Activated naive CD4-positive, alpha-beta T cell (primary cell): Measurements from ENCODE around the gene SHISA8.
"Not testable (repeated sequence)": the region's sequence is repeated elsewhere in the genome, so short reads cannot be mapped to it uniquely, and the experiment has no call there.

ENCODE experiments used
- DNase-seq, 4 experiments: peaks; one replicate each; lab custom pipeline; 2025; lab: John Stamatoyannopoulos, UW

The SHISA8 gene

DNA sequence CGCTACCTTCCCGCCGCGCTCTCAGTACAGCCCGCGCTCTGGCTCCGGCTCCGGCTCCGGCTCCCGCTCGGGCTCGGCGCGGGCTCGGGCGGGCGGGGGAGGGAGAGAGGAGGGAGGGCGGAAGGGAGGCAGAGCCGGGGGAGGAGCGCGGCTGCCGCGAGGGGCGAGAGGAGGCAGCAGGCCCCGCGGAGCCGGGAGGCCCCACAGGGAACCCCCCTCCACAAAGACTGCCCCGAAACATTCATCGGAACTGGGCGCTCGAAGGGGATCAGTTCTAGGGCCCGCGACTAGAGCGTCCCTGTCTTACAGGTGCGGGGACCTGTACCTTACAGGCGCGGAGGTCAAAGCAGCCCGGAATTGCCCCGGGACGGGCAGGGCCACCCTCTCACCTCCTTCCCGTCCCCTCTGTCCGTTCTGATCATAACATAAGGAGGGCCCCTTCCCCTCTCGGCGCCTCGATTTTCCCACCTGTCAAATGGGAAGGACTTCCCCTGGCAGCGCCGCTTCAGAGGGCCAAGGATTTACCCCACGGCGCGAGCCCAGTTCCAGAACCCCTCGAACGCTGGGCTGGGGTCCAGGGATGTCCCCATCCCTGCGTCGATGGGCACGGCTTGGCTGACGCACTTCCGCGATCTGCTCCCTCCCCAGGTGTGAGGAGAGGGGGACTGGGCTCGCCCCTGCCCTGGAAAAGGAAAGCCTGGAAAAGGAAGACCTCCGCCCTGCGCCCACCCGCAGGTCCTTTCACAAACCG, at the start of gene SHISA8:
TSS of gene SHISA8 (minus strand) at position 40 of the 751 bp plus-strand sequence. CDS start 407 bp downstream, outside the sequence.
- DNase-seq: peak in 2 of 4 experiments; percentile 33 to 65

DNA sequence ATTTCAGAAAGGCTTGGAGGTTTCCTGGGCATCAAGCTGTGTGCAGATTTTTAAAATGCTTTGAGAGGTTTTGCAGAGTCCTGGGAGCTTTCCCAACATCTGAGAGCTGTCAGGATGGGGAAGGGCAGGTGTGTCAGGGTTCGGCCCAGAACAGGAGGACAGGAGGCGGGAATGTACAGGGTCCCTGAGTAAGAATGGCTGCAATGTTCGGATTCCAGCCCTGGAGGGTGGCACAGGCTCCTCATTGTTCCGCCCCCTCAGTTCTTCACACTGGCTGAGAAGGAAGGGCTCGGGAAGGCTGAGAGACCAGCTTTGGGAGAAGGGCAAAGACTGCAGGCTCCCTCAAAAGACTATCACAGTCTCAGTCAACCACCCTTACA, 49.2 kb upstream of the SHISA8 start:
- no peak for DNase-seq

DNA sequence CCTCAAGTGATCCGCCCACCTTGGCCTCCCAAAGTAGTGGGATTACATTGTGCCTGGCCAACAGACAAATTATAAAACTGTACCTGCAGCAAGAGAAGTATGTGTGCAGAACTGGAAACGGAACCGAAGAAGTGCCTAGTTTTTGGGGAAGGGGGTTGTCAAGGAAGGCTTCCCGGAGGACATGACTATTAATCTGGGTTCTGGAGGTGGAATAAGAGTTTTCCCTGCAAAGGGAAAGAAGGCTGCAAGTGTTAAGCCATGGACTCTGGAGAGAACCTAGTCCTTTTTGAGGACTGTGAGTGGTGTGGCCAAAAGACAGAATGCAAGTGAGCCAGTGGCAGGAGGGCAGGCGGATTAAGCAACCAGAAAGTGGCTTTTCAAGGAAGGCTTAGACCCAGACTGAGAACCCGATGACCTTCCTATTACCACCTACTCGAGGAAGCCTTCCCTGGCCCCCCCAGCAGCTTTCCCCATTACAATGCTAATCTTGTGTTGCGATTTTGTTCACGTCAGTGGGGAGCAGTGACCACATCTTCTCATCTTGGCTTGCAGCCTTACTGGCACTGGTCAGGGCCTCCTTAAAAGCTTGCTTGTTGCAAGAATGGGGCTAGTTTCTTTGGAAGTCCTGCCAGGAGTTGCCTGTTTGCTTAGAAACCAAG, 48.7 kb upstream of the SHISA8 start:
- no peak for DNase-seq

DNA sequence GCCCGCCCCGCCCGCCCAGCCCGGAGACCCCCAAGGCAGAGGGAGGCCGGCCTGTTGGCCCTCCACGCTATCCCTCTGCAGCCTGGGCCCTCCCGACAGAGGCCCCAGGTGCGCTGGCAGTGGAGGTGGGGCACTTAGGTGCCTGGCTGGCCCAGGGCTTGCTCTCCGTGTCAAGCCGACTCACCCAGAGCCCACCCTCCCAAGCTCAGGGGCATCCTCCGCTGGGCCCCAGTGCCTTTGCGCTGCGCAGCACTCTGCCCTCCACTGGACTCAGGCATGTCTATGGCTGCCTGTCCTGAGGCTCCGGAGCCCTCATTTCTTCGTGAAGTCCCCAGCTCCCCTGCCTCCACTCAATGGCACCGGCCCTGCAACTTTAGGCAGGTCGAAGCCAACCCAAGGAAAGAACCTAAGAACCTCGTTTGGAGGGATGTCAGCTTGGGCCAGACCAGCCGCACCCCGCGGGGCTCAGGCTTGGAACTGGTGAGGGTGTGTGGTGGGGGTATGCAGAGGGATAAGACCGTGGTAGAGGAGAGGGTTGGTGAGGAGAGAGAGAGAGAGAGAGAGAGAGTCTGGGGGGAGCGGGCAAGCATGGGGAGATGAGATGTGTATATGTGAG, 43.2 kb upstream of the SHISA8 start:
- DNase-seq: no peak

DNA sequence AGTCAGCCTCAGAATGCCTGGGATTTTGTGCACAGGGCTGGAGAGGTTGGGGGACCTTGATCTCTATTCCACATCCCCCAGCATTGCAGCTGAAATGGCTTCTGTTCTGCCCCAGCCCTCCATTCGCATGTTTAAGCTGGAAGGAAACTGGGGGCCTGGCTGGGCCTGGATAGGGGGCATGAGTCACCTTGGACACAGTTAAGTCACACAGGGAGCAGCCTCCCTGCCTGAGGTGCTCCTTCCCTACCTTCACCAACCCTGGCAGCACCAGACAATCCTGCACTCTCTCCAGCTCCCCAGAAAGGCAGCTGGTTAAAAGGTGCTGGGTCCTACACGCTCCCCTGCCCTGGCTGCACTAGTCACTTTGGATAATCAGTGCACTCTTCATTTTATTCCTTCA, 37.8 kb upstream of the SHISA8 start:
- no peak for DNase-seq

DNA sequence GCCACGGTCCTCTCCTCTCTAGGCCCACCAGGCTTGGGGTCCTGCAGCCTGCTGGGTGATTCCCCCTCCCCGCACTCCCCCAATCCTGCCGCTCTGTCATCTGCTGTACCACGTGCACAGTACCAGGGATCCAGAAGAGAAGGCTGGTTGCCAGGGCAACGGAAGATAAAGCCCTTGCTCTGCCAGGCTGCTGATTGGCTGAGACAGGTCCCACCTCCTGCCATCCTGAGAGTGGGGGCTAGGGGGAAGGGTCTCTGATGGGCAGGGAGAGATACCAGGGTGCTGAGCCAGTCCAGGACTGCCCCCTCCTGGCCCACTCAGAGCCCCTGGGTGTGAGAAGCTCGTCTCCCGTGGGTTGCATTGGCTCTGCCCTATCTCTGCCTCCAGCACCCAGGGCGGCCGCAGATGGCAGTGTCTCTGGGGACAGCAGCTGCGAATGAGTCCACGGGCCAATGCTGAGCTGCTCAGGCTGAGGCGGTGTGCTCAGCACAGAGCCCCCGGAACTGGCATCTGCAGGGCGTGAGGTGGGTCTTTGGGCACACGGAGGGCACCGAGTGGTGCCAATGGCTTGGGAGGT, 37.1 kb upstream of the SHISA8 start, which contains the start of gene SMIM45:
TSS of gene SMIM45 (plus strand) at position 253 of the 577 bp plus-strand sequence.
- no peak for DNase-seq

DNA sequence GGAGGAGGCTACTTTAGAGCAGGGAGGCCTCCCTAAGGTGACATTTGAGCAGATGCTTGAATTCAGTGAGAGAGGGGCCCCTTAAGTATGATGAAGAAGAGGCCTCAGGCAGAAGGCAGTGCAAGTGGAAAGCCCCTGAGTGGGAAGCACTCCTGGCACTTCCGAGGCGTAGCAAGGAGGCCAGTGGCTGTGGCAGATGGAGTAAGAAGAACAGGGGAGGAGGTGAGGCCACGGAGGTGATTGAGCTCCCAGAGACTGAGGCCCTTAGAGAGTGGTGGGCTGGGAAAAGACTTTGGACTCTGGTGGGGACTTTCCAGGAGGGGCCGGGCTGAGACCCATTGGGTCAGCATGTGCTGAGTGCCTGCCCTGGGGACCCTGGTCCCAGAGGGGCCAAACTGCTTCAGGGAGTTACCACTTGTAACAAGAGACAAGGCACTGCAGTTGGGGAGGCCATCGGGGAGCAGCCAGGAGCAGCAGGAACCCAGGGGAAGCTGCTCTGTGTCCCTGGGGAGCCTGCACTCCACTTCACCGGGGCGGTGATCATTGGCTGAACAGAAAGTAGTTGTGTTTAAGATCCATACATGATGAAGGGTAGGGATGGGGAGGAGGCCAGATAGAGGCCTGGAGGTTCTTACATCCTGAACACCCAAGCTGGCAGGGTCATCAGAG, 34.6 kb upstream of the SHISA8 start:
- DNase-seq: no peak

DNA sequence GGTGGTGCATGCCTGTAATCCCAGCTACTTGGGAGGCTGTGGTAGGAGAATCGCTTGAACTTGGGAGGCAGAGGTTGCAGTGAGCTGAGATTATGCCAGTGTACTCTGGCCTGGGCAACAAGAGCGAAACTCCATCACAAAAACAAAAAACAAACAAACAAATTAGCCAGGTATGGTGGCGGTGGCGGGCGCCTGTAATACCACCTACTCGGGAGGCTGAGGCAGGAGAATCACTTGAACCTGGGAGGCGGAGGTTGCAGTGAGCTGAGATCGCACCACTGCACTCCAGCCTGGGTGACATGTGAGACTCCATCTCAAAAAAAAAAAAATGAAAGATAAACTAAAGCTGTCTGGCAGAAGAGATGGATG, 34.0 kb upstream of the SHISA8 start:
- not testable (repeated sequence) for DNase-seq

DNA sequence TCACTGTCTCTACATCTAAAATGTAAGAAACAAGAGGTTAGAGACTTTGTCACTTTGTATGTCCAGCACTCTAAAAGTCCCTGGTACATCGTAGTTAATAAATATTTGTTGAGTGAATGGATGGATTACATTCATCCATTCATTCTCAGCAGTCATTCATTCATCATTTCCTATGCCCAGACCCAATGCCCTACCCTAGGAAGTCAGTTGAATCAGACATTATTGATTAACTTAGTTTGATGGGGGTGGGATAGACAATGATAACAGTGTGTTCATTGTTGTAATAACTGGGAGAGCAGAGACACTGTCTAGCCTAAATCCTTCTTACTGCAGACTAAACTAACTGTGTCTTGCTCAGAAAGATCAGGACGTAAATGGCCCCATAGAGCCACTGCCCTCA, 33.3 kb upstream of the SHISA8 start:
- DNase-seq: no peak

DNA sequence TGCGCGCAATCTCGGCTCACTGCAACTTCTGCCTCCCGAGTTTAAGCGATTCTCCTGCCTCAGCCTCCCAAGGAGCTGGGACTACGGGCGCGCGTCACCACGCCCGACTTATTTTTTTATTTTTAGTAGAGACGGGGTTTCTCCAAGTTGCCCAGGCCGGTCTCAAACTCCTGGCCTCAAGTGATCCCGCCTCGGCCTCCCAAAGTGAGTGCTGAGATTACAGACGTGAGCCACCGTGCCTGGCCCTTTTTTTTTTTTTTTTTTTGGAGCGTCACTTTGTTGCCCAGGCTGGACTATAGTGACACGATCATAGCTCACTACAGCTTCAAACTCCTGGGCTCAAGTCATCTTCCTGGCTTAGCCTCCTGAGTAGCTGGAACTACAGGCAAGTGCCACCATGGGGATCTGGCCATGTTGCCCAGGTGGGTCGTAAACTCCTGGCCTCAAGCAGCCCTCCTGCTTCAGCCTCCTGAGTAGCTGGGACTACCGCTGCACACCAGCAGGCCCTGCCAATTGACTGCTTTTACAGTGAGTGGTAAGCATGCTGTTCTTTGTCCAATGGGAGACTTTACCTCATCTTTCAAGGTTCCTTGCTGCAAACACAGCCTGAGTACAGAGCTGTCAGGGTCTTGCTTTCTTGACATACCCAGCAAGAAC, 32.7 kb upstream of the SHISA8 start:
- DNase-seq: no peak

DNA sequence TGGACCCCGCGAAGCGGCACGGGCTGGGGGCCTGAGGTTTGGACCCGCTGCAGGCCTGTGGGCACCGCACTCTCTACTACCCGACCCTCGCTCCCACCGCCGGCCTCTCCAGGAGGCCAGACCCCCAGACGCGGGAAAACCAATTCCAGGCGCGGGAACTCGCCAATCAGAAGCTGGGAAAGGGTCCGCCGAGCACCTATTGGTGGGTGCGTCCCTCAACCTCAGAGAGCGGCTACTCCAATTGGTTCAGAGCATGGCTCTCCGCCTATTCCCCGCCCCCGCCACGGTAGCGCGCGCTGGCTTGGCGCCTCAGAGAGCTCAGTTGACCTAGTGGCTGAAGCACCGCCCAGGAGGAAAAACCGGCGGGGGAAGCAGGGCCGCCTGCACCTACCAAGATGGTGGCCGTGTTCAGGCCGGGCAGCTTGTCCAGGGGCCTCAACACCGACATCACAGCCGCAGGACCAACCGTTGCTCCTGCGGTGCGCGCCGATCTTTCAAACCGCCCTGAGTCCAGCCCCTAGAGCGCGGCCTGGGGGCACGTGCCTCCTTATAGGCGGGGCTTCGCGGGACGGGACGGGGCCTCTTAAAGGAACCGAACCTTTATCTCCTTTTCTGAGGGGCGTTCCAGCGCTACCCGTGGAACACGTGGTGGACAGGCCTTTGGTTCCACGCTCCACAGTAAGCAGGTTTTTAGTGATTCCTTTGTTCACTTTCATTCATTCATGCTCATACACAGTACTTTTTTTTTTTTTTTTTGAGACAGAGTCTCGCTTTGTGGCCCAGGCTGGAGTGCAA, 32.0 kb upstream of the SHISA8 start, which contains the start of gene CENPM:
TSS of gene CENPM (minus strand) at position 524 of the 795 bp plus-strand sequence. CDS start at position 448, 76 bp downstream.
- DNase-seq: peak; percentile 75 to 85 (median 80)

DNA sequence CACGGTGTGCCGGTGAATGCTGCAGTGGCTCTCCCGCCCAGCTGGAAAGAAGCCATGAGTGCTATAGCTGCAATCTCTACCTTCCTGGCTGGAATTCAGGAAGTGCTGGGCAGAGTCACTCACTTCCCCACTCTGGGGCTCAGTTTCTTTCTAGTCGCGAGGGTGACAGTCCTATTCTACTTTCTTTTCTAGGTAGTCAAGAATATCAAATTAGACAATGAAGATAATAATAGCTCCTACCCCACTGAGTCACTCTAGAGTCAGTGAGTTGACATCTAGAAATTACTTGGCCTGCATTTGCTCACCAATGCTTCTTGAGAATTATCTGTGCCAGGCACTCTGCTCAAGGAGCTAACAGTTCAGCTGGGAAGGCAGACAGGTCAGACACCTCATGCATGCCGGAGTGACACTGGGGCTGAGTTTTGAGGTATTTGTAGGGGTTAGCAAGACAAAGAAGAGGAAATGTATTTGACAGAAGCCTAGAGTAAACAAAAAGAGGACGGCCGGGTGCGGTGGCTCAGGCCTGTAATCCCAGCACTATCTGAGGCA, 28.9 kb upstream of the SHISA8 start:
- DNase-seq: no peak

DNA sequence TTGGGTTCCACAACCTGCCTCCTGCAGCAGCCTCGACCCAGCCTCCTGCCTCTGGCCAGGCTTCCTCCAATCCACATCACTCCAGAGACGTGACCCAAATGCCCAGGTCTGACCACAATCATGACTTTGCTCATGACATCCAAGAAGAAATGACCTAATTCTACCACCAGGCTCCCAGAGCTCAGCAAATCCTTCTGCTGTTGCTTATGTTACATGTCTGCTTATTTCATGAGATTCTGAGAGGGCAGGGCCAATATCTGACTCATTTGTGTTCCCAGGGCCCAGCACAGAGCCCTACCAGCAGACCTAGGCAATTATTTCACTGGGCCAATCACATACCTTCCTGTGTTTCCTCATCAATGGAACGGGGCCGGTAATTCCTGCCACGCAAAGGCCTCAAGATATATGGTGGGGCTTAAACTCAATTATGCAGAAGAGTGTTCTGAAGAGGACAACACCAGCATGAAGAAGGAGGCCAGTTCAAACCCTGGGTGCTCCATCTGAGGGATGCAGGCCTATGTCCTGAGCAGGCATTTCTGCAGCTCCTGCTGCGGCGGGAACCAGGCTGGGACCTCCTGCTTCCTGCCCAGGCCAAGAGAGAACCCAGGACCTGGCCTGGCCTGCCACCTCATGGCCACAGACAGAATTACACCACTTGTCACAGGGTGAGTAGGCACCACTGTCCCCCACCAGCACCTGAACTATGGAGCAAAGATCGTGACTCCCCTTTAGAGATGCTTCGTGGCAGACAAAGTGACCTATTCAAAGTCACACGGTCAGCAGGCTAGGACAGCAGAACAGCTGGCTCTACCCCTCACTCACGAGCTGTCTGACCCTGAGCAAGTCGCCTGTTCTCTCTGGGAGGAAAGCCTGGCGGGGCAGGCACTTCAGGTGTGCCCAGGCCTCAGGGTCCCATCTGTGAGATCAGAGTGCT, 26.2 kb upstream of the SHISA8 start:
- DNase-seq: peak; percentile 57 to 81 (median 64)

DNA sequence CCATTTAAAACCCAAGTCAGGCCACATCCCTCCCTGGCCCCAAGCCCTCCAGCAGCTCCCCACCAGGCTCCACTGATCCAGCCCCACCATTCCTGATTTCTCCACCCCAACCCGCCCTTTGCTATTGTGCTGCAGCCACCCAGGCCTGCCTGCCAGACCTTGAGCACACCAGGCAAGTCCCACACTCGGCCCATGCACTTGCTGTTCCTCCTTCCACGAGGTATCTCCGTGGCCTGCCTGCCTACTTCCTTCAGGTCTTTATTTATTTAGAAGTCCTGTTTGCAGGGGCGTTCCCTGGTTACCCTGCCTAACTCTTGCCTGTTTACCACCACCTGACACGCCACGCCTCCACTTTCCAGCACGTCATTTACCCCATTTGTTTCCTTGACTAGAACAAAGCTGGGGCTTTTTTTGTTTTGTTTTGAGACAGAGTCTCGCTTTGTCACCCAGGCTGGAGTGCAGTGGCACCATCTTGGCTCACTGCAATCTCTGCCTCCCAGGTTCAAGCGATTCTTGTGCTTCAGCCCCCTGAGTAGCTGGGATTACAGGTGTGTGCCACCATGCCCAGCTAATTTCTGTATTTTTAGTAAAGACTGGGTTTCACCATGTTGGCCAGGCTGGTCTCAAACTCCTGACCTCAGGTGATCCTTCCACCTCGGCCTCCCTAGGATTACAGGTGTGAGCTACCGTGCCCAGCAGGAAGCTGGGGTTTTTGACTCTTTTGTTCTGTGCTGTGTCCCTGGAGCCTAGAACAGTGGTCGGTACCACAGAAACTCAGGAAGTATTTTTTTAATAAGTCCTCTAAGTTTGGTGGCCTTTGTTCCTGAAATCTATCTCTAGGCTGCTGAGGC, 25.3 kb upstream of the SHISA8 start:
- peak; percentile 34 to 83 (median 60) for DNase-seq

DNA sequence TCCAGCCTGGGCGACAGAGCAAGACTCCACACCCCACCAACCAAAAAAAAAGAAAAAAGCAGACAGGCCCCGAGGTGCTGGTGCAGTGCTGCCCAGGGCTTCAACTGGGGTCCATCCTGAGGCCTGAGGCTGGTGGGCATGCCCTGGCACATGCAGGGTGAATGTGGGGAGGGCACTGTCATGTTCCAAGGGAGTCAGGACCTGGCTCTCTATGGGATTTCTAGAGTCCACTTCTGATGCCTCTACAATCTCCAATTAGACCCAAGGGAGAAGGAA, 22.0 kb upstream of the SHISA8 start:
- no peak for DNase-seq

DNA sequence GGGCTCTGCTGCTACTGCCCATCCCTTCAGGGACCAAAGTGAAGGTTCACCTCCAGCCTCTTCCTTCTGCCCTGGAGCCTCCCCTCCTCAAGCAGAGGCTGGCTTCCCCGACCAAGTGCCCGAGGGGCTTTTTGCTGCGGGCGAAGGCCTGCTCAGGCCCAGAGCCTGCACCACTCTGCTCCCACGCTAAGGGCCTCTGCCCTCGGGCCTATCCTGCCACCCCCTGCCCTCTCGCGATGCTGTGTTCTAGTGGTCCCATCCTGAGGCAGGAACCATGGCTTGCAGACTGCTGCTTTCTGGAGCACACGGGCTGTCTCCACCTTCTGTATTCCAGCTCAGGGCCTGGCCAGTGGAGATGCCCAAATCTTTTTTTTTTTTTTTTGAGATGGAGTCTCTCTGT, 20.6 kb upstream of the SHISA8 start:
- no peak for DNase-seq

DNA sequence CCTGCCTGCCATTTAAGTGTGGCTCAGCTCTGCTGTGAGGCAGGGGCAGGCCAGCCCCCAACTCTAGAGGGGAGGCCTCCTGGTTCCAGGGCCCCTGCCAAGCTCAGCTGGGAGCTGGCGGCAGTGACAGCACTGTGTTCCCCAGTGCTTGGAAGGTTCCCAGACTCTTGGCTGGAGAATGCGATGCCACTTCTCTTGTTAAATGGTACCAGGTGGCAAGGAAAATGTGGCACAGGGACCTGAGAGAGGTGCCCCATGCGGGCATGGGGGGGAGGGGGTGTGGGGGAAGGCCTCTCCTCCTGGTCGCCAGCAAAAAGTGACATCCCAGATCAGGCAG, 20.1 kb upstream of the SHISA8 start:
- DNase-seq: no peak

DNA sequence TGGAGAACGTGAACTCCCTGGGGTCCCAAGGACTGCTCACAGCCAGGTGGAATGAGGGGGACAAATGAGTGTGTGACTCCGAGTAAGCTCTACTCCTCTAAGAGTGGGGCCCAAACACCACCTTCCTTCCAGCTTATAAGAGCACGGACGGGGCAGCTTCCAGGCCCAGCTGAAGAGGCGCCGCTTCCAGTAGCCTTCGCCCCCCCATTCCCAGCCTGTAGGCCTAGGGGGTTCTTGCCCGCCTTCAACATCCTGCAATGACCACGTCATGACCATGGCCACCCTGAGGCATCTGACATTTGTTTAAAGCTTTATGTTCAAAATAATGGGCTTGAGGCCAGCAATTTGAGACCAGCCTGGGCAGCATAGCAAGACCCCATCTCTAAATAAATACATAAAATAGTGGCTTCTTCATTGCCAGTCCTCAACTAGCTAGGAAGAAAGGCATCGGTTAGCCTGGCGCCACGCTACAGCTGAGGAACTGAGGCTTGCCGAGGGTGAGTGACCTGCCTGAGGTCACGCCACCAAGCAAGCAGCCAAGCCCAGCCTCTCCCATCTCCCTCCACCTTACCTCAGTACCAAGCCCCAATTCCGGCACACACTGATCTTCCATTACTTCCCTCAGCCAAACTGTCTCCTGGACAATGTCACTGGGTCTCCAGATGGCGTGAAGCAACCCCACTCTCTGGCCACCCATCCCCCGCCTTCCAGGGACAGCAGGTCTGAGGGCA, 19.6 kb upstream of the SHISA8 start:
- DNase-seq: no peak
